ENCODE measurements around the gene MLNR.

MLNR gene

GRCh38 chr13:49219647-49220035, 497 bp upstream of the MLNR start:
- no peak overlapping the region for H3K4me3 ChIP-seq (ENCODE audit: low read length)
- no peaks in the 10 kb centered on the region for H3K79me2 ChIP-seq (ENCODE audit: control insufficient read depth, low read length)
- 0 out of 2 replicates have a peak, but pooled peaks cover 2% of the 10 kb centered on the region for H3K27me3 ChIP-seq (ENCODE audit: control insufficient read depth, low read length)
- TF ChIP-seq EZH2phosphoT487 (IDR thresholded peaks at IDR 0.05; ENCODE audit: borderline replicate concordance, low read length): no peak
- TF ChIP-seq, protein P1, sequence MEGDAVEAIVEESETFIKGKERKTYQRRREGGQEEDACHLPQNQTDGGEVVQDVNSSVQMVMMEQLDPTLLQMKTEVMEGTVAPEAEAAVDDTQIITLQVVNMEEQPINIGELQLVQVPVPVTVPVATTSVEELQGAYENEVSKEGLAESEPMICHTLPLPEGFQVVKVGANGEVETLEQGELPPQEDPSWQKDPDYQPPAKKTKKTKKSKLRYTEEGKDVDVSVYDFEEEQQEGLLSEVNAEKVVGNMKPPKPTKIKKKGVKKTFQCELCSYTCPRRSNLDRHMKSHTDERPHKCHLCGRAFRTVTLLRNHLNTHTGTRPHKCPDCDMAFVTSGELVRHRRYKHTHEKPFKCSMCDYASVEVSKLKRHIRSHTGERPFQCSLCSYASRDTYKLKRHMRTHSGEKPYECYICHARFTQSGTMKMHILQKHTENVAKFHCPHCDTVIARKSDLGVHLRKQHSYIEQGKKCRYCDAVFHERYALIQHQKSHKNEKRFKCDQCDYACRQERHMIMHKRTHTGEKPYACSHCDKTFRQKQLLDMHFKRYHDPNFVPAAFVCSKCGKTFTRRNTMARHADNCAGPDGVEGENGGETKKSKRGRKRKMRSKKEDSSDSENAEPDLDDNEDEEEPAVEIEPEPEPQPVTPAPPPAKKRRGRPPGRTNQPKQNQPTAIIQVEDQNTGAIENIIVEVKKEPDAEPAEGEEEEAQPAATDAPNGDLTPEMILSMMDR (IDR thresholded peaks at IDR 0.05; ENCODE audit: low read depth, low read length, poor library complexity, severe bottlenecking): no peak
- H3K36me3 ChIP-seq (ENCODE audit: control insufficient read depth, low read length): no peaks in the 10 kb centered on the region
- H3K9me2 ChIP-seq (replicated peaks; ENCODE audit: control insufficient read depth, low read length): no peaks in the 10 kb centered on the region
- no peak overlapping the region for H3K4me2 ChIP-seq (ENCODE audit: low read length)
- no peaks in the 10 kb centered on the region for H4K20me1 ChIP-seq (ENCODE audit: control insufficient read depth, insufficient read depth, low read depth, low read length)
- peaks cover 8% of the 10 kb centered on the region for H3K4me1 ChIP-seq (ENCODE audit: control insufficient read depth, low read length)
- no peaks in the 10 kb centered on the region for H3K9me3 ChIP-seq (ENCODE audit: control insufficient read depth, insufficient read depth, low read length)
- no peaks in the 10 kb centered on the region for H3F3A ChIP-seq (ENCODE audit: control insufficient read depth, insufficient read depth)
- no peak overlapping the region for H3K27ac ChIP-seq (ENCODE audit: low read depth, low read length)

DNA sequence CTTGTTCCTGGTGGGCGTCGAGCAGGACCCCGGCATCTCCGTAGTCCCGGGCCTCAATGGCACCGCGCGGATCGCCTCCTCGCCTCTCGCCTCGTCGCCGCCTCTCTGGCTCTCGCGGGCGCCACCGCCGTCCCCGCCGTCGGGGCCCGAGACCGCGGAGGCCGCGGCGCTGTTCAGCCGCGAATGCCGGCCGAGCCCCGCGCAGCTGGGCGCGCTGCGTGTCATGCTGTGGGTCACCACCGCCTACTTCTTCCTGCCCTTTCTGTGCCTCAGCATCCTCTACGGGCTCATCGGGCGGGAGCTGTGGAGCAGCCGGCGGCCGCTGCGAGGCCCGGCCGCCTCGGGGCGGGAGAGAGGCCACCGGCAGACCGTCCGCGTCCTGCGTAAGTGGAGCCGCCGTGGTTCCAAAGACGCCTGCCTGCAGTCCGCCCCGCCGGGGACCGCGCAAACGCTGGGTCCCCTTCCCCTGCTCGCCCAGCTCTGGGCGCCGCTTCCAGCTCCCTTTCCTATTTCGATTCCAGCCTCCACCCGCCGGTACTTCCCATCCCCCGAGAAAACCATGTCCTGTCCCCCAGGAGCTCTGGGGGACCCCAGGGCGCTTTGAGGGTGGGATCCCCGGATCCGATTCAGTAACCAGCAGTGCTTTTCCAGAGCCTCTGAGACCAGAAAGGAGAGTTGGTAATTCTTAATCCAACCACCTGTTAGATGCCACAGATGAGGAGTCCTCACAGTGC, 885 bp downstream of the MLNR start:
- H3K27ac ChIP-seq (ENCODE audit: low read depth, low read length): no peak overlapping the region
- no peaks in the 10 kb centered on the region for H3K9me3 ChIP-seq (ENCODE audit: control insufficient read depth, insufficient read depth, low read length)
- H3K4me2 ChIP-seq (ENCODE audit: low read length): no peak overlapping the region
- no peaks in the 10 kb centered on the region for H3K4me1 ChIP-seq (ENCODE audit: control insufficient read depth, low read length)
- no peak overlapping the region for H3K4me3 ChIP-seq (ENCODE audit: low read length)
- no peaks in the 10 kb centered on the region for H3F3A ChIP-seq (ENCODE audit: control insufficient read depth, insufficient read depth)
- H3K9me2 ChIP-seq (replicated peaks; ENCODE audit: control insufficient read depth, low read length): no peaks in the 10 kb centered on the region
- H3K79me2 ChIP-seq (ENCODE audit: control insufficient read depth, low read length): no peaks in the 10 kb centered on the region
- H3K27me3 ChIP-seq (ENCODE audit: control insufficient read depth, low read length): peaks cover 6% of the 10 kb centered on the region
- no peaks in the 10 kb centered on the region for H4K20me1 ChIP-seq (ENCODE audit: control insufficient read depth, insufficient read depth, low read depth, low read length)
- no peak for TF ChIP-seq EZH2phosphoT487 (IDR thresholded peaks at IDR 0.05; ENCODE audit: borderline replicate concordance, low read length)
- TF ChIP-seq, protein P1 (IDR thresholded peaks at IDR 0.05; ENCODE audit: low read depth, low read length, poor library complexity, severe bottlenecking): no peak
- H3K36me3 ChIP-seq (ENCODE audit: control insufficient read depth, low read length): no peaks in the 10 kb centered on the region

- Histone ChIP-seq H3K9me3 (ENCODE audit: control insufficient read depth, insufficient read depth, low read length) (no peaks in the 10 kb centered on the region), H4K20me1 (ENCODE audit: control insufficient read depth, insufficient read depth, low read depth, low read length) (no peaks in the 10 kb centered on the region), H3K9me2 (replicated peaks; ENCODE audit: control insufficient read depth, low read length) (no peaks in the 10 kb centered on the region), H3F3A (ENCODE audit: control insufficient read depth, insufficient read depth) (no peaks in the 10 kb centered on the region), H3K79me2 (ENCODE audit: control insufficient read depth, low read length) (no peaks in the 10 kb centered on the region), H3K27me3 (ENCODE audit: control insufficient read depth, low read length) (peaks cover 6% of the 10 kb centered on the region), H3K4me1 (ENCODE audit: control insufficient read depth, low read length) (no peaks in the 10 kb centered on the region), H3K4me2 (ENCODE audit: low read length) (no peak overlapping the region), H3K27ac (ENCODE audit: low read depth, low read length) (no peak overlapping the region), H3K4me3 (ENCODE audit: low read length) (no peak overlapping the region), H3K36me3 (ENCODE audit: control insufficient read depth, low read length) (no peaks in the 10 kb centered on the region)
- TF ChIP-seq, protein P1 (IDR thresholded peaks at IDR 0.05; ENCODE audit: low read depth, low read length, poor library complexity, severe bottlenecking): no peak
- TF ChIP-seq EZH2phosphoT487 (IDR thresholded peaks at IDR 0.05; ENCODE audit: borderline replicate concordance, low read length): no peak
Measured at GRCh38 chr13:49221590-49221965, 1.4 kb downstream of the MLNR start.

Measured in DOHH2 (cell line).